Smooth muscle cell (in vitro differentiated cells): ENCODE results near the gene ZNF398. TPM values are rescaled to one million over a fixed set of nuclear protein-coding genes. Genes with fewer than 3 reads are reported as not detected.

ENCODE experiments used
- DNase-seq: peaks from one replicate; lab custom pipeline; 2025; ENCODE audit not compliant: unreplicated experiment; lab: John Stamatoyannopoulos, UW
- H2AFZ ChIP-seq: fragments of 200-600 bp; sonication (generic); 2 replicates; pipeline ENCODE4 v1.6.0; 2016; ENCODE audit warnings: antibody characterized with exemption, low read depth, mild to moderate bottlenecking
- H3F3A ChIP-seq: fragments of 200-600 bp; sonication (generic); 2 replicates; pipeline ENCODE4 v1.6.0; 2017; ENCODE audit warnings: antibody characterized with exemption, low read depth
- H3K27ac ChIP-seq: fragments of 200-600 bp; sonication (generic); 2 replicates; pipeline ENCODE4 v1.5.1; 2016; ENCODE audit warnings: low read depth, mild to moderate bottlenecking
- H3K27me3 ChIP-seq: fragments of 200-600 bp; sonication (generic); 2 replicates; pipeline ENCODE4 v1.6.1; 2016; ENCODE audit warnings: low read depth, mild to moderate bottlenecking
- H3K36me3 ChIP-seq: fragments of 200-600 bp; sonication (generic); 2 replicates; pipeline ENCODE4 v1.5.1; 2016; ENCODE audit warnings: low read depth
- H3K4me1 ChIP-seq: fragments of 200-600 bp; sonication (generic); 2 replicates; pipeline ENCODE4 v1.5.1; 2016; ENCODE audit warnings: low read depth
- H3K4me2 ChIP-seq: fragments of 200-600 bp; sonication (generic); 2 replicates; pipeline ENCODE4 v1.6.0; 2016; ENCODE audit warnings: mild to moderate bottlenecking
- H3K4me3 ChIP-seq: fragments of 200-600 bp; sonication (generic); 2 replicates; pipeline ENCODE4 v1.5.1; 2016; ENCODE audit warnings: mild to moderate bottlenecking
- H3K79me2 ChIP-seq: fragments of 200-600 bp; sonication (generic); 2 replicates; pipeline ENCODE4 v1.6.0; 2016; ENCODE audit warnings: low read depth, mild to moderate bottlenecking
- H3K9ac ChIP-seq: fragments of 200-600 bp; sonication (generic); 2 replicates; pipeline ENCODE4 v1.6.0; 2016; ENCODE audit warnings: low read depth
- H3K9me3 ChIP-seq: fragments of 200-600 bp; sonication (generic); replicated peaks from 2 replicates; pipeline ENCODE4 v1.5.1; 2016; ENCODE audit warnings: low read depth
- H4K20me1 ChIP-seq: fragments of 200-600 bp; sonication (generic); 2 replicates; pipeline ENCODE4 v1.6.0; 2016; ENCODE audit warnings: low read depth
- WGBS: methylation state at CpG from one replicate; pipeline ENCODE4 v1.1.7; 2016; ENCODE audit warnings: low lambda C conversion rate; 5-methylcytosine and 5-hydroxymethylcytosine counted together
- polyA plus RNA-seq: library from polyadenylated mRNA; unstranded; fragments of >200 nt; fragmentation: Nextera tagmentation; extraction: Ambion mirVana; gene quantifications from 2 replicates; pipeline ENCODE4 v1.2.1, GENCODE V29; 2016
- total RNA-seq: library from RNA; depleted of rRNA; stranded (reverse); fragments of >200 nt; gene quantifications from 2 replicates; pipeline ENCODE4 v1.2.3, GENCODE V29; 2014
- TF ChIP-seq, protein P1 (sequence below): fragments of 200-600 bp; sonication (generic); IDR thresholded peaks from 2 replicates; pipeline ENCODE4 v1.5.1; 2017; ENCODE audit warnings: borderline replicate concordance, mild to moderate bottlenecking, antibody characterized with exemption; ENCODE audit not compliant: insufficient read depth, poor library complexity, severe bottlenecking

Gene ZNF398
- total and polyA plus RNA-seq, 2 experiments from 2014 or later = 9.0 to 15.1 TPM

- no peaks in the 10 kb centered on the region for H3K27me3 ChIP-seq
- H3K36me3 ChIP-seq = peaks cover 11% of the 10 kb centered on the region
- H3F3A ChIP-seq = no peaks in the 10 kb centered on the region
- no peak overlapping the region for H3K4me2 ChIP-seq
- H3K79me2 ChIP-seq = no peaks in the 10 kb centered on the region
- H3K27ac ChIP-seq = peak overlapping the region; percentile 26
- DNase-seq = no peak
- H3K9ac ChIP-seq = no peak overlapping the region
- H2AFZ ChIP-seq = no peak overlapping the region
- H3K4me3 ChIP-seq = no peak overlapping the region
- TF ChIP-seq, protein P1, sequence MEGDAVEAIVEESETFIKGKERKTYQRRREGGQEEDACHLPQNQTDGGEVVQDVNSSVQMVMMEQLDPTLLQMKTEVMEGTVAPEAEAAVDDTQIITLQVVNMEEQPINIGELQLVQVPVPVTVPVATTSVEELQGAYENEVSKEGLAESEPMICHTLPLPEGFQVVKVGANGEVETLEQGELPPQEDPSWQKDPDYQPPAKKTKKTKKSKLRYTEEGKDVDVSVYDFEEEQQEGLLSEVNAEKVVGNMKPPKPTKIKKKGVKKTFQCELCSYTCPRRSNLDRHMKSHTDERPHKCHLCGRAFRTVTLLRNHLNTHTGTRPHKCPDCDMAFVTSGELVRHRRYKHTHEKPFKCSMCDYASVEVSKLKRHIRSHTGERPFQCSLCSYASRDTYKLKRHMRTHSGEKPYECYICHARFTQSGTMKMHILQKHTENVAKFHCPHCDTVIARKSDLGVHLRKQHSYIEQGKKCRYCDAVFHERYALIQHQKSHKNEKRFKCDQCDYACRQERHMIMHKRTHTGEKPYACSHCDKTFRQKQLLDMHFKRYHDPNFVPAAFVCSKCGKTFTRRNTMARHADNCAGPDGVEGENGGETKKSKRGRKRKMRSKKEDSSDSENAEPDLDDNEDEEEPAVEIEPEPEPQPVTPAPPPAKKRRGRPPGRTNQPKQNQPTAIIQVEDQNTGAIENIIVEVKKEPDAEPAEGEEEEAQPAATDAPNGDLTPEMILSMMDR = no peak
- H4K20me1 ChIP-seq = no peaks in the 10 kb centered on the region
- no peaks in the 10 kb centered on the region for H3K9me3 ChIP-seq
- H3K4me1 ChIP-seq = no peaks in the 10 kb centered on the region
These were observed 33.6 kb downstream of the ZNF398 start for GRCh38 chr7:149180722-149181449.

- H3K27me3 ChIP-seq = no peaks in the 10 kb centered on the region
- no peak overlapping the region for H3K4me3 ChIP-seq
- peaks cover 9% of the 10 kb centered on the region for H3K36me3 ChIP-seq
- H3K4me2 ChIP-seq = no peak overlapping the region
- DNase-seq = no peak
- peak overlapping the region; percentile 26 for H3K27ac ChIP-seq
- no peaks in the 10 kb centered on the region for H3K79me2 ChIP-seq
- H2AFZ ChIP-seq = no peak overlapping the region
- H4K20me1 ChIP-seq = no peaks in the 10 kb centered on the region
- TF ChIP-seq, protein P1 = no peak
- H3K4me1 ChIP-seq = no peaks in the 10 kb centered on the region
- no peaks in the 10 kb centered on the region for H3K9me3 ChIP-seq
- H3K9ac ChIP-seq = no peak overlapping the region
- H3F3A ChIP-seq = no peaks in the 10 kb centered on the region
These were observed 34.2 kb downstream of the ZNF398 start for GRCh38 chr7:149181450-149181790.

DNA sequence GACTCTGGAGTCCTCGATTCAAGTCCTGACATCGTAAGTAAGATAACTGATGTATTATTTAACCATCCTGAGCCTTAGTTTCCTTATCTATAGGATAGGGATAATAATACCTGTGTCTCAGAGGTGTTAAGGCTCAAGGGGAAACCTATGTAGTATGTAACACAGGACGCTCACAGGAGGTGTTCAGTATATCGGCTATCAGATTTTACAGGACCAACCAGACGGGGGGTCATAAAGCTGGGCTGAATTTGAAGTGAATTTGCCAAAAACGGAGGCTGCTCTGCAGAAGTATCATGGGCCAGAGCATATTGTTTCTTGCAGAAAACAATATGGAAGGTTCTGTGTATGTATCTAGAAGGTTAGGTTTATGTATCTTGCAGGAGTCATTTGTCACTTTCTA lies 37.0 kb downstream of the ZNF398 start:
- no peak overlapping the region for H3K4me2 ChIP-seq
- TF ChIP-seq, protein P1 = no peak
- no peak overlapping the region for H2AFZ ChIP-seq
- WGBS = 91% methylated on average over 6 of the region's 6 CpGs
- no peaks in the 10 kb centered on the region for H3F3A ChIP-seq
- H3K36me3 ChIP-seq = peaks cover 5% of the 10 kb centered on the region
- no peak overlapping the region for H3K4me3 ChIP-seq
- H3K9ac ChIP-seq = no peak overlapping the region
- no peaks in the 10 kb centered on the region for H3K4me1 ChIP-seq
- no peak for DNase-seq
- H3K9me3 ChIP-seq = no peaks in the 10 kb centered on the region
- no peaks in the 10 kb centered on the region for H3K27me3 ChIP-seq
- H3K27ac ChIP-seq = no peak overlapping the region
- no peaks in the 10 kb centered on the region for H4K20me1 ChIP-seq
- no peaks in the 10 kb centered on the region for H3K79me2 ChIP-seq

DNA sequence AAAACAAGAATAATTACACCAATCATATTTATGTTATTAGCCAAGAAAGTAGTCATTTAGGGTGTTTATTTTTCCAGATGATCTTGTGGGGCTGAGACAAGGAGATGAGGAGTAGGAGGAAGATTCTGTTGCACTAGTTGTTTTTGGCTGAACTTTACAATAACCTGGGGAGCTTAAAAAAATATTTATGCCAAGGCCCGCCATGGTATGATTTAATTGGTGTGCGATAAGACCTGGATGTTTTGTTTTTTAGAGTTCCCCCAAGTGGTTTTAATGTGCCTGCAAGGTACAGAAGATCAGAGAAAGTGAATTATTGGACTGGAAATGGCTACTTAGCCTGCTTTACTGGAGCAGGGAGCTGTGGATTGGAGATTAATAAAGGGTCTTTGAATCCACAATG lies 41.0 kb downstream of the ZNF398 start:
- TF ChIP-seq, protein P1 = no peak
- 98% methylated on average over 2 of the region's 2 CpGs for WGBS
- no peaks in the 10 kb centered on the region for H3K79me2 ChIP-seq
- no peaks in the 10 kb centered on the region for H3K36me3 ChIP-seq
- H2AFZ ChIP-seq = no peak overlapping the region
- H3F3A ChIP-seq = no peaks in the 10 kb centered on the region
- no peak overlapping the region for H3K4me3 ChIP-seq
- H3K4me1 ChIP-seq = no peaks in the 10 kb centered on the region
- DNase-seq = no peak
- no peak overlapping the region for H3K4me2 ChIP-seq
- H3K9ac ChIP-seq = no peak overlapping the region
- H3K9me3 ChIP-seq = no peaks in the 10 kb centered on the region
- H4K20me1 ChIP-seq = no peaks in the 10 kb centered on the region
- H3K27me3 ChIP-seq = no peaks in the 10 kb centered on the region
- H3K27ac ChIP-seq = no peak overlapping the region
